Measurements from ENCODE around the gene SAMHD1. TPM values are rescaled to one million over a fixed set of nuclear protein-coding genes. Genes with fewer than 3 reads are reported as not detected.
"Not testable (repeated sequence)": the region's sequence is repeated elsewhere in the genome, so short reads cannot be mapped to it uniquely, and the experiment has no call there.

The SAMHD1 gene
- polyA plus RNA-seq (2012; ENCODE audit: insufficient read depth, insufficient read length): not detected

GRCh38 chr20:36951198-36951978, at the start of gene SAMHD1:
TSS of gene SAMHD1 (minus strand) at chr20:36951708. CDS start at chr20:36951643, 65 bp downstream.
- no peak for DNase-seq (ENCODE audit: low read depth, low spot score)
- no peak within 1 kb of the TSS for H3K4me3 ChIP-seq (ENCODE audit: low read length)

DNA sequence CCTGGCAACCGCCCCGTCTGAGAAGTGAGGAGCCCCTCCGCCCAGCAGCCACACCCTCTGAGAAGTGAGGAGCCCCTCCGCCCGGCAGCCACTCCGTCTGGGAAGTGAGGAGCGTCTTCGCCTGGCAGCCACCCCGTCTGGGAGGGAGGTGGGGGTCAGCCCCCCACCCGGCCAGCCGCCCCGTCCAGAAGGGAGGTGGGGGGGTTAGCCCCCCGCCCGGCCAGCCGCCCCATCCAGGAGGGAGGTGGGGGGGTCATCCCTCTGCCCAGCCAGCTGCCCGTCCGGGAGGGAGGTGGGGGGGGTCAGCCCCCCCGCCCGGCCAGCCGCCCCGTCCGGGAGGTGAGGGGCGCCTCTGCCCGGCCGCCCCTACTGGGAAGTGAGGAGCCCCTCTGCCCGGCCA, 48.7 kb upstream of the SAMHD1 start:
- not testable (repeated sequence) for DNase-seq (ENCODE audit: low read depth, low spot score); H3K4me3 ChIP-seq (ENCODE audit: low read length)

GRCh38 chr20:36998652-36999051, 47.1 kb upstream of the SAMHD1 start:
- no peak for DNase-seq (ENCODE audit: low read depth, low spot score)
- H3K4me3 ChIP-seq (ENCODE audit: low read length): no peak overlapping the region

DNA sequence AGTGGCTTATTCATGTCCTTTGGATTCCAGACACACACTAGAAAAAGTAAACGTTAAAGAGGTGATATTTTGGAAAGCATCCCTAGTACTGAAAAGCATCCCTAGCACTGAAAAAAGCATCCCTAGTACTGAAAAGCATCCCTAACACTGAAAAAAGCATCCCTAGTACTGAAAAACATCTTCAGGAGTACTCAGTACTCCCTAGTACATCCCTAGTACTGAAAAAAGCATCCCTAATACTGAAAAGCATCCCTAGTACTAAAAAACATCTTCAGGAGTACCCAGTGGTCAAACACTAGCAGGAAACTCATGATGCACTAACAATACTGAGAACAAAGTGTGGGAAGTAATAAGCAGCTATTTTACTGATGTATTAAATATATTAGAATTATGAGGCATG, 45.6 kb upstream of the SAMHD1 start:
- no peak for DNase-seq (ENCODE audit: low read depth, low spot score)
- H3K4me3 ChIP-seq (ENCODE audit: low read length): no peak overlapping the region

DNA sequence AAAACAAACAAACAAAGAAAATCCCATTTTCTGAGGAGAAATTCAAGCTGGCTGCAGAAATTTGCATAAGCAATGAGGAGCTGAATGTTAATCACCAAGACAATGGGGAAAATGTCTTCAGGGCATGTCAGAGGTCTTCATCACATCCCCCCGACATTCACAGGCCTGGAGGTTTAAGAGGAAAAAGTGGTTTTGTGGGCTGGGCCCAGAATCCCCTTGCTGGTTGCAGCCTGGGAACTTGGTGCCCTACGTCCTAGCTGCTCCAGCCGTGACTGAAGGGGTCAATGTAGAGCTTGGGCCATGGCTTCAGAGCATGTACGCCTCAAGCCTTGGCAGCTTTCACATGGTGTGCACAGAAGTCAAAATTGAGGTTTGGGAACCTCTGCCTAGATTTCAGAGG, 42.7 kb upstream of the SAMHD1 start:
- not testable (repeated sequence) for DNase-seq (ENCODE audit: low read depth, low spot score); H3K4me3 ChIP-seq (ENCODE audit: low read length)

- DNase-seq (ENCODE audit: low read depth, low spot score): no peak
- no peak overlapping the region for H3K4me3 ChIP-seq (ENCODE audit: low read length)
These were observed 41.4 kb upstream of the SAMHD1 start for GRCh38 chr20:36992802-36993334.

GRCh38 chr20:36991703-36992102, 40.2 kb upstream of the SAMHD1 start:
- DNase-seq (ENCODE audit: low read depth, low spot score): no peak
- H3K4me3 ChIP-seq (ENCODE audit: low read length): no peak overlapping the region

- DNase-seq (ENCODE audit: low read depth, low spot score): no peak
These were observed 38.3 kb upstream of the SAMHD1 start for GRCh38 chr20:36989797-36990196.

DNA sequence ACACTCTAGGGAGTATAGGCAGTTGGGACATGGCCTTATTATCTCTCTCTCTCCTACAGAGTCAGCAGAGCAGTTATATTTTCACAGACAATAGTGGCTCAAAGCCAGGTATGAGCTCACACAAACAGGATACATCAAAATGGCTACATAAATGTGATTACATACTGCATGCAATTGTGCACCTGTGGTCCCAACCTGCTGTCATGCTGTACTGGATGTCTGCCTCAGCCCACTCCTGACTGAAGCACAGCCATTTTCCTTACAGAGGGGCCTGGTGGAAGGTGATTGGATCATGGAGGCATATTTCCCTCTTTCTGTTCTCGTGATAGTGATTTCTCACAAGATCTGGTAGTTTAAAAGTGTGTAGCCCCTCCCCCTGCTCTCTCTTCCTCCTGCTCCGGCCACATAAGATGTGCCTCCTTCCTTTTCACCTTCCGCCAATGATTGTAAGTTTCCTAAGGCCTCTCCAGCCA, 37.0 kb upstream of the SAMHD1 start:
- no peak overlapping the region for H3K4me3 ChIP-seq (ENCODE audit: low read length)
- no peak for DNase-seq (ENCODE audit: low read depth, low spot score)

More at GRCh38 chr20:36989797-36990196, 38.3 kb upstream of the SAMHD1 start:
- no peak overlapping the region for H3K4me3 ChIP-seq (ENCODE audit: low read length)

DNA sequence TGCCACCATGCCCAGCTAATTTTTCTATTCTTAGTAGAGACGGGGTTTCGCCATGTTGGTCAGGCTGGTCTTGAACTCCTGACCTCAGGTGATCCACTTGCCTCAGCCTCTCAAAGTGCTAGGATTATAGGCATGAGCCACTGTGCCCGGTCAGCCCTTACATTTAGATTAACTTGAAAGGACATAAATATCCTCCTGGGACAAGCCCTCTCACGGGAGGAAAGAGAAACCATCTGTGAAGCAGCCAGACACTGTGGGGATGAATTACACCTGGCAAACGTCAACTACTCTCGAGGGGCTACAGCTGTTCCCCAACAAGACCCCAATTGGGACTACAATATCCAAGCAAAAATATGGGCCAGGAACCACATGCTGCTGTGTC, 32.7 kb upstream of the SAMHD1 start:
- H3K4me3 ChIP-seq (ENCODE audit: low read length): no peak overlapping the region
- DNase-seq (ENCODE audit: low read depth, low spot score): no peak

GRCh38 chr20:36975099-36975818, 23.8 kb upstream of the SAMHD1 start:
- peak; percentile 80 for DNase-seq (ENCODE audit: low read depth, low spot score)
- no peak overlapping the region for H3K4me3 ChIP-seq (ENCODE audit: low read length)

- no peak for DNase-seq (ENCODE audit: low read depth, low spot score)
- no peak overlapping the region for H3K4me3 ChIP-seq (ENCODE audit: low read length)
These were observed 23.2 kb upstream of the SAMHD1 start for GRCh38 chr20:36974660-36975059.

- no peak overlapping the region for H3K4me3 ChIP-seq (ENCODE audit: low read length)
- DNase-seq (ENCODE audit: low read depth, low spot score): no peak
These were observed 19.6 kb upstream of the SAMHD1 start for GRCh38 chr20:36971103-36971502.

DNA sequence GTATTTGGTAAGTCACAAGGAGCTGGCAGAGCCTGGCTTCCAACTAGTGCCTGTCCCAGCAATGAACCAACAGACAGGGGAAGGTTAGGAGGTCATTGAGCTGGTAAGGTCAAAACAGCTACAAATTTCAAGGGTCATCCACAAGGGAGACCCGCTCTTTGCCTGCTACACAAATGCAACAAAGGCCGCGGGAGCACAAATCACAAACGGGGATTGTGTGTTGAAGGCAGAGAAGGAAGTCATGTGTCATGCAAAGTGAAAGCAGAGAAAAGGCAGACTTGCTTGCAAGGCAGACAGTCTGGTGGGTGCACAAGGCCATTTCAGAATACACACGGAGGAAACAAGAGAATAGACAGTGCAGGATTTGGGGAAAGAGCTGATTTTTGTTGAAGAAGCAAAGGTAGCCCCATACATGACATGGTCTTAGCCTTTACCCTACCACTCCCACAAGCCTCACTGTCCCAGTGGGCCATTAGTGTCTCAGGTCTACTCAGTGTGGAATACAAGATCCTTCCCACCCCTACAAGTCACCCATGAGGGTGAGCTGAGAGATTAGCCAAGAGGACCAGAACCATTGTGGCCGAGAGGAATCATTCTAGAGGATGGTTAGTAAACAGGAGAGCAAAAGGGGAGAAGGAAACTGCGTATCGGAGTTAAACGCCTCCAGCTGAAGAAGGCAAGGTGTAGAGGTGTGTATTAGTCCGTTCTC, 18.1 kb upstream of the SAMHD1 start:
- no peak overlapping the region for H3K4me3 ChIP-seq (ENCODE audit: low read length)
- DNase-seq (ENCODE audit: low read depth, low spot score): no peak

DNA sequence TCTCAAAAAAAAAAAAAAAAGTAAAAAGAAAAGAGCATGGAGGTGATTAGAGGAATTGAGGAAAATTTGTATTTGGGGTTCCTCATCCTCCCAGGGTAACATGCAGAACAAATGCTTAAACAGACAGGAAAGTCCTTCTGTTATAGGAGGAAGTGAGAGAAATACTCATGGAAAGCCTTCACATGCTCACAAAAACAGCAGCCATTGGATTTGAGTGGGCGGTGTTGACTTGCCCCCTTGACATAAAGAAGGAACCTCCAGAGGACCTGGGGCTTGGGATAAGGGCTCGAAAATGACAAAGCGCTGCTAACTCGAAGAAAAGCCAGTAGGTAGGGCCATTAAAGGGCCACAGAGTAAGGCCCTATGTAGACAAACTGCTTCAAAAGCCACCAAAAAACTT, 17.5 kb upstream of the SAMHD1 start:
- no peak overlapping the region for H3K4me3 ChIP-seq (ENCODE audit: low read length)
- no peak for DNase-seq (ENCODE audit: low read depth, low spot score)

DNA sequence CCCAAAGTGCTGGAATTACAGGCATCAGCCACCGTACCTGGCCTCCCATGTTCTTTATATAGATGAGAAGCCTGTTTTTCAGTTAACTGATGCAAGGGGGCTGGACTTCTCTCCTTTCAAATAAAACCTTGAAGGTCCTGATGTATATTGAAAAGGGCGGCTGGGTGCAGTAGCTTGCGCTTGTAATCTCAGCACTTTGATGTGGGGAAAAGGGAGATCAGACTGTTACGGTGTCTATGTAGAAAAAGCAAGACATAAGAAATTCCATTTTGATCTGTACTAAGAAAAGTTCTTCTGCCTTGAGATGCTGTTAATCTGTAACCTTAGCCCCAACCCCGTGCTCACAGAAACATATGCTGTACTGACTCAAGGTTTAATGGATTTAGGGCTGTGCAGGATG, 16.1 kb upstream of the SAMHD1 start:
- DNase-seq (ENCODE audit: low read depth, low spot score): no peak
- H3K4me3 ChIP-seq (ENCODE audit: low read length): no peak overlapping the region

DNA sequence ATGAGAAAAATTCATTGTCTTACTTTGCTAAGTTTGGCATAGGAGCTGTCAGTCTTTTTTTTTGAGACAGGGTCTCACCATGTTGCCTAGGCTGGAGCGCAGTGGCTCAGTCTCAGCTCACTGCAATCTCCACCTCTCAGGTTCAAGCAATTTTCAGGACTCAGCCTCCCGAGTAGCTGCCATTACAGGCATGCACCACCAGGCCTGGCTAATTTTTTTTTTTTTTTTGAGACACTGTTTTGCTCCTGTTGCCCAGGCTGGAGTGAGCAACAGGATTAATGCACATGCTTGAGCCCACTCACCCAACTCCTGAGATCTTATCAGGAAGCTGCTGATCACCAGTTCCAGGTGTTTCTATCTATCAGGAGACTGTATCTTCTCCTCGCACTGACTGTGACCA, 15.5 kb upstream of the SAMHD1 start:
- not testable (repeated sequence) for H3K4me3 ChIP-seq (ENCODE audit: low read length); DNase-seq (ENCODE audit: low read depth, low spot score)

GRCh38 chr20:36962354-36962941, 10.9 kb upstream of the SAMHD1 start:
- H3K4me3 ChIP-seq (ENCODE audit: low read length): not testable (repeated sequence)
- peak; percentile 45 for DNase-seq (ENCODE audit: low read depth, low spot score)

DNA sequence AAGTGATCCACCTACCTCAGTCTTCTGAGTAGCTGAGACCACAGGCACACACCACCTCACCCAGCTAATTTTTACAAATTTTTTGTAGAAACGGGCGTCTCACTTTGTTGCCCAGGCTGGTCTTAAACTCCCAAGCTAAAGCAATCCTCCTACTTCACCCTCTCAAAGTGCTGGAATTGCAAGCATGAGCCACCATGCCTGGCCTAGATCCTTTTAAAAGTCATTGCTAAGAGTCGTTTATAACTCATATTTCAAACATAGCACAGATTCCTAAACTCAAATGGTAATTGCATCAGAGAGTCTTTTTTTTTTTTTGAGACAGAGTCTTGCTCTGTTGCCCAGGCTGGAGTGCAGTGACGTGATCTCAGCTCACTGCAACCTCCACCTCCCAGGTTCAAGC, 7.7 kb upstream of the SAMHD1 start:
- H3K4me3 ChIP-seq (ENCODE audit: low read length): no peak overlapping the region
- no peak for DNase-seq (ENCODE audit: low read depth, low spot score)

Data from Jurkat, Clone E6-1 (cell line).